Sigmoid colon (tissue), 7 donors: ENCODE results near the gene DNAJA3. TPM values are rescaled to one million over a fixed set of nuclear protein-coding genes. Genes with fewer than 3 reads are reported as not detected.
A peak's percentile ranks its signal among the peaks of the same experiment; 100 is the strongest.

Source experiments
- DNase-seq: peaks from one replicate; pipeline ENCODE4 v3.0.0-alpha.2; 2019
- H3K27ac ChIP-seq, 4 donors: fragments of 200-600 bp; sonication (generic); one replicate each; pipeline ENCODE4 v1.5.1; 2016 to 2019; ENCODE audit warnings: mild to moderate bottlenecking in 1 of 4
- H3K27me3 ChIP-seq, 3 donors: fragments of 200-600 bp; sonication (generic); one replicate each; pipeline ENCODE4 v1.5.1; 2019; ENCODE audit warnings: mild to moderate bottlenecking in 1 of 3
- H3K36me3 ChIP-seq, 4 donors: fragments of 200-600 bp; sonication (generic); one replicate each; pipeline ENCODE4 v1.5.1; 2016 to 2019
- H3K4me1 ChIP-seq, 4 donors: fragments of 200-600 bp; sonication (generic); one replicate each; pipeline ENCODE4 v1.5.1; 2017 to 2019
- H3K4me3 ChIP-seq, 4 donors: fragments of 200-600 bp; sonication (generic); one replicate each; pipeline ENCODE4 v1.5.1; 2017 to 2019; ENCODE audit warnings: mild to moderate bottlenecking in 2 of 4, moderate library complexity in 1 of 4
- H3K9me3 ChIP-seq, 4 donors: fragments of 200-600 bp in 3 of 4; sonication (generic) in 3 of 4; one replicate each; pipeline versions ENCODE4 v1.5.1 to v1.6.1; 2013 to 2019
- CTCF ChIP-seq, 4 experiments: fragments of 450-650 bp in 3 of 4; fragments of 200-600 bp in 1 of 4; IDR thresholded peaks; one replicate each; pipeline ENCODE4 v1.5.1; 2016 to 2019; ENCODE audit warnings: antibody characterized with exemption in 4 of 4, mild to moderate bottlenecking in 3 of 4, moderate library complexity in 2 of 4
- EP300 ChIP-seq, 4 donors: sonication (generic); formaldehyde crosslinking; IDR thresholded peaks; one replicate each; pipeline ENCODE4 v1.6.1; 2017; ENCODE audit warnings: antibody characterized with exemption in 4 of 4
- POLR2A ChIP-seq, 2 donors: fragments of 450-650 bp; IDR thresholded peaks; one replicate each; pipeline ENCODE4 v1.6.1; 2016; ENCODE audit warnings: antibody characterized with exemption in 2 of 2, mild to moderate bottlenecking in 2 of 2, moderate library complexity in 2 of 2
- POLR2AphosphoS5 ChIP-seq, 4 donors: sonication (generic); formaldehyde crosslinking; IDR thresholded peaks; one replicate each; pipeline ENCODE4 v1.6.1; 2017; ENCODE audit warnings: antibody characterized with exemption in 4 of 4
- WGBS, 2 donors: extraction: QIAGEN DNeasy Blood & Tissue Kit; methylation state at CpG; one replicate each; pipeline ENCODE4 v1.1.7; 2013; 5-methylcytosine and 5-hydroxymethylcytosine counted together
- intact Hi-C: fragments of 100-400 bp; cut with DNase I; formaldehyde crosslinking; loops from one replicate; pipeline ENCODE4 v1.15.1; 2023
- polyA plus RNA-seq, 3 donors: library from polyadenylated mRNA; stranded (reverse); fragments of 200-250 nt; gene quantifications; one replicate each; pipeline ENCODE4 v1.2.3, GENCODE V29; 2013
- total RNA-seq, 4 donors: library from RNA; depleted of rRNA; stranded (reverse); fragments of >200 nt; gene quantifications; one replicate each; pipeline ENCODE4 v1.1.0, GENCODE V29; 2016
- donor health status: healthy with polysubstance abuse.
- donor health status: Bipolar disorder and iron deficiency.
- donor health status: healthy.

DNAJA3 gene
- total and polyA plus RNA-seq, 7 donors: 28.2 to 53.3 (median 44.2) TPM

- H3K4me1 ChIP-seq: no peaks in the 10 kb centered on the region
- TF ChIP-seq POLR2A (IDR thresholded peaks at IDR 0.05) (no peak), POLR2AphosphoS5 (IDR thresholded peaks at IDR 0.05) (no peak), EP300 (IDR thresholded peaks at IDR 0.05) (no peak), CTCF (IDR thresholded peaks at IDR 0.05) (no peak)
- 86 to 90% methylated on average over 27 of the region's 27 CpGs for WGBS, 2 donors
- H3K36me3 ChIP-seq: peaks cover 12 to 55% (median 18%) of the 10 kb centered on the region in 4 donors
- H3K4me3 ChIP-seq: no peak overlapping the region
- no peaks in the 10 kb centered on the region for H3K9me3 ChIP-seq
- intact Hi-C loops: no loop called here
- no peak overlapping the region for H3K27ac ChIP-seq
- no peak for DNase-seq
- H3K27me3 ChIP-seq: no peaks in the 10 kb centered on the region
Observed at GRCh38 chr16:4461250-4462085, 35.8 kb downstream of the DNAJA3 start.

- Histone ChIP-seq H3K27ac (no peak overlapping the region), H3K9me3 (no peaks in the 10 kb centered on the region), H3K36me3 (peaks cover 0 to 45% (median 12%) of the 10 kb centered on the region in 4 donors), H3K4me1 (no peaks in the 10 kb centered on the region), H3K4me3 (no peak overlapping the region), H3K27me3 (no peaks in the 10 kb centered on the region)
- intact Hi-C loops: no loop called here
- no peak for DNase-seq
- TF ChIP-seq POLR2A (IDR thresholded peaks at IDR 0.05): no peak
- TF ChIP-seq EP300 (IDR thresholded peaks at IDR 0.05): no peak
- no peak for TF ChIP-seq CTCF (IDR thresholded peaks at IDR 0.05)
- no peak for TF ChIP-seq POLR2AphosphoS5 (IDR thresholded peaks at IDR 0.05)
- WGBS, 2 donors: 84 to 91% methylated on average over 22 of the region's 22 CpGs
Observed at GRCh38 chr16:4463522-4464163, 38.0 kb downstream of the DNAJA3 start.

- 86 to 92% methylated on average over 32 of the region's 32 CpGs for WGBS, 2 donors
- Histone ChIP-seq H3K9me3 (no peaks in the 10 kb centered on the region), H3K4me1 (no peaks in the 10 kb centered on the region), H3K4me3 (no peak overlapping the region), H3K27me3 (no peaks in the 10 kb centered on the region), H3K36me3 (peaks cover 0 to 55% (median 22%) of the 10 kb centered on the region in 4 donors), H3K27ac (peak overlapping the region in 1 of 4 donors; percentile 55)
- intact Hi-C loops: no loop called here
- DNase-seq: no peak
- TF ChIP-seq POLR2A (IDR thresholded peaks at IDR 0.05): no peak
- TF ChIP-seq POLR2AphosphoS5 (IDR thresholded peaks at IDR 0.05): peak in 2 of 4 donors; percentile 42 to 61
Observed at GRCh38 chr16:4465977-4466779, 40.5 kb downstream of the DNAJA3 start.

GRCh38 chr16:4467916-4468315, 42.2 kb downstream of the DNAJA3 start:
- Histone ChIP-seq H3K4me1 (no peaks in the 10 kb centered on the region), H3K36me3 (peaks cover 0 to 55% (median 22%) of the 10 kb centered on the region in 4 donors), H3K27ac (no peak overlapping the region), H3K4me3 (no peak overlapping the region), H3K27me3 (no peaks in the 10 kb centered on the region), H3K9me3 (no peaks in the 10 kb centered on the region)
- TF ChIP-seq CTCF (IDR thresholded peaks at IDR 0.05): no peak
- no peak for TF ChIP-seq POLR2A (IDR thresholded peaks at IDR 0.05)
- TF ChIP-seq POLR2AphosphoS5 (IDR thresholded peaks at IDR 0.05): no peak
- TF ChIP-seq EP300 (IDR thresholded peaks at IDR 0.05): no peak
- DNase-seq: no peak
- WGBS, 2 donors: 96 to 97% methylated on average over 16 of the region's 16 CpGs
- intact Hi-C loops: no loop called here
